Neural cell (in vitro differentiated cells): ENCODE data around the gene GALNT2. TPM values are rescaled to one million over a fixed set of nuclear protein-coding genes. Genes with fewer than 3 reads are reported as not detected.

Source experiments
- H2AFZ ChIP-seq: fragments of 200-600, 300-800 bp; sonication (generic), shearing (Covaris generic); 2 replicates; pipeline ENCODE4 v1.6.0; 2014; ENCODE audit warnings: low read depth, mild to moderate bottlenecking, antibody characterized with exemption, low read length, moderate library complexity
- H3F3A ChIP-seq: fragments of 200-600 bp; shearing (Covaris generic); 2 replicates; pipeline ENCODE4 v1.6.1; 2016; ENCODE audit warnings: mild to moderate bottlenecking, moderate library complexity, mixed read lengths, antibody characterized with exemption, low read length; ENCODE audit not compliant: insufficient read depth, poor library complexity, severe bottlenecking
- H3K27ac ChIP-seq: fragments of 200-600, 300-800 bp; sonication (generic), shearing (Covaris generic); 2 replicates; pipeline ENCODE4 v1.5.1; 2014; ENCODE audit warnings: mild to moderate bottlenecking, low read length, moderate library complexity
- H3K27me3 ChIP-seq: fragments of 300-800, 200-600 bp; sonication (generic), shearing (Covaris generic); 2 replicates; pipeline ENCODE4 v1.6.0; 2014; ENCODE audit warnings: mild to moderate bottlenecking, low read depth, low read length, moderate library complexity; ENCODE audit not compliant: insufficient read depth
- H3K36me3 ChIP-seq: fragments of 300-800, 200-600 bp; sonication (generic), shearing (Covaris generic); 2 replicates; pipeline ENCODE4 v1.5.1; 2014; ENCODE audit warnings: mild to moderate bottlenecking, antibody characterized with exemption, low read length, moderate library complexity; ENCODE audit not compliant: insufficient read depth
- H3K4me2 ChIP-seq: fragments of 300-800, 200-600 bp; sonication (generic), shearing (Covaris generic); 2 replicates; pipeline ENCODE4 v1.6.0; 2014; ENCODE audit warnings: mild to moderate bottlenecking, low read length
- H3K4me3 ChIP-seq: fragments of 300-800, 200-600 bp; sonication (generic), shearing (Covaris generic); 2 replicates; pipeline ENCODE4 v1.5.1; 2014; ENCODE audit warnings: mild to moderate bottlenecking, low read length, moderate library complexity
- H3K79me2 ChIP-seq: fragments of 200-600 bp; shearing (Covaris generic); replicated peaks from 2 replicates; pipeline ENCODE4 v1.6.0; 2014; ENCODE audit warnings: mild to moderate bottlenecking, low read length, moderate library complexity; ENCODE audit not compliant: insufficient read depth
- H3K9ac ChIP-seq: fragments of 300-800, 200-600 bp; sonication (generic), shearing (Covaris generic); 2 replicates; pipeline ENCODE4 v1.6.1; 2016; ENCODE audit warnings: mild to moderate bottlenecking, low read length, mixed read lengths
- H3K9me2 ChIP-seq: fragments of 200-600 bp; shearing (Covaris generic); 2 replicates; pipeline ENCODE4 v1.6.1; 2016; ENCODE audit warnings: mild to moderate bottlenecking, low read length, mixed read lengths; ENCODE audit not compliant: insufficient read depth
- H3K9me3 ChIP-seq: fragments of 200-600, 300-800 bp; sonication (generic), shearing (Covaris generic); 2 replicates; pipeline ENCODE4 v1.6.1; 2016; ENCODE audit warnings: mild to moderate bottlenecking, mixed run types, low read length, moderate library complexity, mixed read lengths
- H4K20me1 ChIP-seq: fragments of 200-600 bp; shearing (Covaris generic); 2 replicates; pipeline ENCODE4 v1.6.1; 2016; ENCODE audit warnings: mild to moderate bottlenecking, mixed run types; ENCODE audit not compliant: insufficient read depth
- CTCF ChIP-seq: fragments of 450-650 bp; IDR thresholded peaks from 2 replicates; pipeline ENCODE4 v1.5.1; 2014; ENCODE audit warnings: antibody characterized with exemption, mild to moderate bottlenecking, moderate library complexity; ENCODE audit not compliant: poor library complexity, severe bottlenecking
- EP300 ChIP-seq: fragments of 450-650 bp; conservative IDR thresholded peaks from 2 replicates; pipeline ENCODE4 v1.6.1; 2014; ENCODE audit warnings: antibody characterized with exemption, mild to moderate bottlenecking, moderate library complexity; ENCODE audit not compliant: poor library complexity, severe bottlenecking
- EZH2 ChIP-seq: fragments of 200-600, 300-800 bp; shearing (Covaris generic), sonication (generic); IDR thresholded peaks from 2 replicates; pipeline ENCODE4 v1.6.1; 2014; ENCODE audit warnings: antibody characterized with exemption, low read length, borderline replicate concordance, mild to moderate bottlenecking; ENCODE audit not compliant: insufficient read depth, poor library complexity, severe bottlenecking
- MXI1 ChIP-seq: fragments of 450-650 bp; conservative IDR thresholded peaks from 2 replicates; pipeline ENCODE4 v1.6.1; 2014; ENCODE audit warnings: antibody characterized with exemption, mild to moderate bottlenecking; ENCODE audit not compliant: poor library complexity, severe bottlenecking
- POLR2AphosphoS5 ChIP-seq: IDR thresholded peaks from 2 replicates; pipeline ENCODE4 v1.6.1; 2012
- RAD21 ChIP-seq: fragments of 450-650 bp; conservative IDR thresholded peaks from 2 replicates; pipeline ENCODE4 v1.6.1; 2014; ENCODE audit warnings: antibody characterized with exemption, mild to moderate bottlenecking, moderate library complexity
- REST ChIP-seq: IDR thresholded peaks from 2 replicates; pipeline ENCODE4 v1.6.1; 2012; ENCODE audit warnings: borderline replicate concordance
- SMC3 ChIP-seq: fragments of 450-650 bp; conservative IDR thresholded peaks from 2 replicates; pipeline ENCODE4 v1.6.1; 2014; ENCODE audit warnings: antibody characterized with exemption, mild to moderate bottlenecking, moderate library complexity; ENCODE audit not compliant: poor library complexity
- TAF1 ChIP-seq: IDR thresholded peaks from 2 replicates; pipeline ENCODE4 v1.6.1; 2012; ENCODE audit warnings: low read depth
- polyA plus RNA-seq: library from polyadenylated mRNA; depleted of rRNA; stranded (reverse); fragments of >200 nt; gene quantifications from 2 replicates; pipeline ENCODE4 v1.2.3, GENCODE V29; 2014

GALNT2 gene
- polyA plus RNA-seq, 1 donor from 2014 or later: 38.8 TPM

- Histone ChIP-seq H2AFZ (no peak overlapping the region), H3K9me2 (no peaks in the 10 kb centered on the region), H3K27ac (no peak overlapping the region), H3K27me3 (no peaks in the 10 kb centered on the region), H3K36me3 (no peaks in the 10 kb centered on the region), H3K79me2 (peaks cover 6% of the 10 kb centered on the region), H4K20me1 (no peaks in the 10 kb centered on the region), H3K9me3 (no peaks in the 10 kb centered on the region), H3K9ac (no peak overlapping the region), H3F3A (no peaks in the 10 kb centered on the region), H3K4me3 (no peak overlapping the region), H3K4me2 (no peak overlapping the region)
- no peak for TF ChIP-seq RAD21
Measured at GRCh38 chr1:230172016-230172537, 105.0 kb downstream of the GALNT2 start.

GRCh38 chr1:230173187-230173975 lies 106.3 kb downstream of the GALNT2 start:
- Histone ChIP-seq H3K4me3 (no peak overlapping the region), H3K79me2 (peaks cover 4% of the 10 kb centered on the region), H4K20me1 (no peaks in the 10 kb centered on the region), H3F3A (no peaks in the 10 kb centered on the region), H3K9ac (no peak overlapping the region), H2AFZ (no peak overlapping the region), H3K36me3 (no peaks in the 10 kb centered on the region), H3K9me2 (no peaks in the 10 kb centered on the region), H3K27ac (no peak overlapping the region), H3K4me2 (no peak overlapping the region), H3K9me3 (no peaks in the 10 kb centered on the region), H3K27me3 (no peaks in the 10 kb centered on the region)
- TF ChIP-seq SMC3 (no peak), TAF1 (no peak), REST (no peak), EP300 (no peak), POLR2AphosphoS5 (no peak), EZH2 (no peak), MXI1 (no peak), CTCF (no peak), RAD21 (no peak)
